Measurements from ENCODE around the gene MBD5.

Gene MBD5

GRCh38 chr2:148108385-148108784 is 87.5 kb downstream of the MBD5 start:
- in situ Hi-C loops (cut with MboI; ENCODE audit: low sequenced_read_pairs), result no loop called here

DNA sequence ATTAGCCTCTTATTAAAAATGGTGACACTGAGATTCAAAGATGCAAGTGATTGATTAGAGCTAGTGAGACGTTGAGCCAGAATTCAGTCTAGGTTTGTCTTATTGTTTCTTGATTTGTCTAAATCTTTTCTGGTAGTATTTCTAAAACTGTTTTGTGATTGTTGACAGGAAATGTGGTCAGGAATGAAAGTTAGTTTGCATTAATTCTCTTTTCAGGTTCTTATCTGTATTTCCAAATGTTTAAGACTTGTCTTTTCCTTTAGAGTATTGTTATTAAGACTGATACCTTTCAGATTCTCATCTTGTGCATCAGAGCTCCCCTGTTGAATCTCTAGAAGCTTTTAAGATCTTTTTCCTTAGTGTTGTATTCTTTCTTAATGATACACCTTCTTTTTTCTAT is 89.3 kb downstream of the MBD5 start:
- in situ Hi-C loops (cut with MboI; ENCODE audit: low sequenced_read_pairs), result no loop called here

- in situ Hi-C loops (cut with MboI; ENCODE audit: low sequenced_read_pairs), result no loop called here
These were observed 101.9 kb downstream of the MBD5 start for GRCh38 chr2:148122788-148123187.

GRCh38 chr2:148124271-148124670 is 103.4 kb downstream of the MBD5 start:
- in situ Hi-C loops (cut with MboI; ENCODE audit: low sequenced_read_pairs), result no loop called here

GRCh38 chr2:148130581-148130980 is 109.7 kb downstream of the MBD5 start:
- in situ Hi-C loops (cut with MboI; ENCODE audit: low sequenced_read_pairs), result no loop called here

GRCh38 chr2:148132412-148132811 is 111.5 kb downstream of the MBD5 start:
- in situ Hi-C loops (cut with MboI; ENCODE audit: low sequenced_read_pairs), result no loop called here

GRCh38 chr2:148135705-148136104 is 114.8 kb downstream of the MBD5 start:
- in situ Hi-C loops (cut with MboI; ENCODE audit: low sequenced_read_pairs), result no loop called here

- in situ Hi-C loops (cut with MboI; ENCODE audit: low sequenced_read_pairs), result no loop called here
These were observed 115.5 kb downstream of the MBD5 start for GRCh38 chr2:148136441-148136840.

- in situ Hi-C loops (cut with MboI; ENCODE audit: low sequenced_read_pairs), result no loop called here
These were observed 141.1 kb downstream of the MBD5 start for GRCh38 chr2:148161909-148162435.

GRCh38 chr2:148162871-148163270 is 142.0 kb downstream of the MBD5 start:
- in situ Hi-C loops (cut with MboI; ENCODE audit: low sequenced_read_pairs), result no loop called here

DNA sequence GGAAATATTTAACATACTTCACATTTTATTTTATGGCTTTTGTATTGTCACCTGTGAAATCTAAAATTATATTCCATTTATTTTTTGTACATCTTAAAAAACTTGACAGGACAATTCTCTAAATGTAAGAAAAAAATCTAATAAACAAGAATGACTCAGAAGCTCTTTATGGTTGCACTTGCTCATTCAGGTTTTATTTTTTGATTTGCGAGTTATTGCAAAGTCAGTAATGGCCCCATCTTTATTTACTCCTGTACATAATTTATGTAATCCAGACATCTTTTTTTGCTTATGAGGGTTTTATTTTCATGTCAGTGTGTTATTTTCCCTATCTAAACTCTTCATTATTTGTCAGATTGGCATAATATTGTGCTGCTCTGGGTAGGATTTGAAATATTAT is 145.1 kb downstream of the MBD5 start:
- in situ Hi-C loops (cut with MboI; ENCODE audit: low sequenced_read_pairs), result no loop called here

DNA sequence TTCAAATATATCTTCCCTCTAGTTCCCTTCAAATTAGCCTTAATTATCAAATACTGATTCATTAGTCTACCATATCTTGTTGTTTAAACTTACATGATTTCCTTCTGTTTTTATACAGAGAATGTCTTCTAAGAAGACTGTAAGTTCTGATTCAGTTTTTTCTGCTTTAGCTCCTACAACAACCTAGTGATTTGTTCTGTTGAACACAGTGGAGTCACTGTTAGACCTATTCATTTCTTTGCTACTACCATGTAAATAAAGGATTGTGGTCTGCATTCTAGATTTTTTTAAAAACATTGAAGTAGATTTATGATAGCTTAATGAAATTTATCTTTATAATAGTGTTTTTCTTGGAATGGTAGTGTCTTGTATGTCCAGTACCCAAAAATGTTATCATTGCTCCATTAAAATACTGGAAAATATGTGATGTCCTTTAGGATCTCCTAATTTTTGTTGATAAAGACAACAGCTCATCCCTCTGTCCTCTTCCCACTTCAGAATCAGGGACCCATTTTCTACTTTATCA is 146.4 kb downstream of the MBD5 start:
- in situ Hi-C loops (cut with MboI; ENCODE audit: low sequenced_read_pairs), result no loop called here

- in situ Hi-C loops (cut with MboI; ENCODE audit: low sequenced_read_pairs), result no loop called here
These were observed 147.0 kb downstream of the MBD5 start for GRCh38 chr2:148167855-148168254.

- in situ Hi-C loops (cut with MboI; ENCODE audit: low sequenced_read_pairs), result no loop called here
These were observed 151.4 kb downstream of the MBD5 start for GRCh38 chr2:148172131-148172753.

- in situ Hi-C loops (cut with MboI; ENCODE audit: low sequenced_read_pairs), result no loop called here
These were observed 152.3 kb downstream of the MBD5 start for GRCh38 chr2:148173168-148173567.

DNA sequence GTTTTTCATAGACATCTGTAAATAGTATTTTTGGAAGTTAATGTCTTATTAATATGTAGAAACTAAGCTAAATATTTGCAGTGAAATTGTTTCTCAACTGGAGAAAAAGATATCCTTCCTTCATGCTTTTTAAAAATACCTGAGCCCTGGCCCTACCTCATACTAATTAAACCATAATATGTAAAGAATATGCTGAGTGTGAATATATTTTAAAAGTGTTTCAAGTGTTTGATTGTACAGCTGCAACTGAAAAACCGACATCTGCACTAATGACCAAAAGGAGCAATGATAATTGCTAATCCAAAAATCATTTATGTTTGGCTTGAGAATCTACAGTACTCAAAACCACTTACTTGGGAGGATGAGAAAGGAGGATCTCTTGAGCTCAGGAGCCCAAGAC is 156.7 kb downstream of the MBD5 start:
- in situ Hi-C loops (cut with MboI; ENCODE audit: low sequenced_read_pairs), result no loop called here

- in situ Hi-C loops (cut with MboI; ENCODE audit: low sequenced_read_pairs), result no loop called here
These were observed 158.8 kb downstream of the MBD5 start for GRCh38 chr2:148179724-148180123.

GRCh38 chr2:148184976-148185375 is 164.1 kb downstream of the MBD5 start:
- in situ Hi-C loops (cut with MboI; ENCODE audit: low sequenced_read_pairs), result no loop called here

- in situ Hi-C loops (cut with MboI; ENCODE audit: low sequenced_read_pairs), result no loop called here
These were observed 174.0 kb downstream of the MBD5 start for GRCh38 chr2:148194882-148195281.

- in situ Hi-C loops (cut with MboI; ENCODE audit: low sequenced_read_pairs), result no loop called here
These were observed 180.4 kb downstream of the MBD5 start for GRCh38 chr2:148201075-148202004.

DNA sequence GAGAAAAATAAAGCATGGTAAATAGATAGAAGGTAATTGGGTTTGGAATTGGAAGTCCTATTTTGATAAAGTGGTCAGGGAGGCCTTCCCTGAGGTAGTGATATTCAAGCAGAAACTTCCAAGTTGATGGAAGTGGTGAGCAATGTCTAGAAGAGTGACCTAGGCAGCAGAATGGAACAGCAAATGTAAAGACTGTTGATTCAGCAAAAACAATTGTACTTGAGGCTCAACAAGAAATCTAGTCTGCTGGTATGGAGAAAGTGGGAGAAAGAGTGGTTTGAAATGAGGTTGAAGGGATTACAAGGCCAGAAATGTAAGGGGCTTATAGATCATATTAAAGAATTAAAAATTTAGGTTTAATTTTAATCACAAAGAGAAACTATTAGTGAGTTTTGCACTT is 181.3 kb downstream of the MBD5 start:
- in situ Hi-C loops (cut with MboI; ENCODE audit: low sequenced_read_pairs), result no loop called here

DNA sequence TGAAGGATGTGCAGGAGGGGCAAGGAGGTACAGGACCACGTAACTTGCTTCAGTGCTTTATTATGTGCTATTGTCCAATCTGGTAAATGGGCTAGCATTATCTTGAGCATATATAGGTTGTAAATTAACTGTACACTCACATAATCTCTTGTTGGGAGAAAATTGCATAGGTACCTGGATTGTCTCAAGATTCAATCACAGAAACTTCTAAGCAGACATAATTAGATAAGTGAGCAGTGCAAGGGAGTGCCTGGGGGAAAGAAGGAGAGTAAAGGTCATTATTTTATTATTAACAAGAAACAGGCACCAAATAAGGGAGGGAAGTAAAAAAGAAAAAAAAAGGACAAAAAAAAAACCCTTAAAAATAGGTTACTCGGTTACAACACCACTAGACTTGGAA is 186.2 kb downstream of the MBD5 start:
- in situ Hi-C loops (cut with MboI; ENCODE audit: low sequenced_read_pairs), result no loop called here
